PC-9 (cell line): ENCODE measurements around the gene SPATA17. TPM values are rescaled to one million over a fixed set of nuclear protein-coding genes. Genes with fewer than 3 reads are reported as not detected.

Experiments used
- BruUV-seq: library from RNA; stranded (reverse); fragments of 400-500 nt; replicated peaks from 2 replicates; lab custom pipeline; 2021; lab: Mats Ljungman, UMichigan
- CTCF ChIA-PET: fragments of 300-600 bp; sonication (Branson Sonifier 250); formaldehyde crosslinking; loops from one replicate; lab custom pipeline; 2022; ENCODE audit warnings: antibody characterized with exemption; lab: Charles Lee
- POLR2A ChIA-PET: fragments of 300-600 bp; sonication (Branson Sonifier 250); formaldehyde crosslinking; loops from one replicate; lab custom pipeline; 2022; ENCODE audit warnings: antibody characterized with exemption; ENCODE audit not compliant: unreplicated experiment; lab: Charles Lee
- DNase-seq, 2 experiments: peaks; one replicate each; pipeline versions ENCODE4 v3.0.0 to v3.0.0-alpha.2; 2015 to 2022; ENCODE audit warnings: mixed read lengths in 1 of 2
- H2AFZ ChIP-seq: fragments of 200-600 bp; sonication (generic); 2 replicates; pipeline ENCODE4 v1.8.1; 2017; ENCODE audit warnings: antibody characterized with exemption
- H3F3A ChIP-seq: fragments of 200-600 bp; sonication (generic); 2 replicates; pipeline ENCODE4 v1.8.1; 2017; ENCODE audit warnings: antibody characterized with exemption, mild to moderate bottlenecking, low read depth; ENCODE audit not compliant: insufficient read depth
- H3K27ac ChIP-seq: fragments of 200-600 bp; sonication (generic); 2 replicates; pipeline ENCODE4 v1.6.1; 2016; ENCODE audit warnings: mixed run types
- H3K27me3 ChIP-seq: fragments of 200-600 bp; sonication (generic); 2 replicates; pipeline ENCODE4 v1.6.1; 2016; ENCODE audit warnings: low read depth, mixed run types; ENCODE audit not compliant: insufficient read depth
- H3K36me3 ChIP-seq: fragments of 200-600 bp; sonication (generic); 2 replicates; pipeline ENCODE4 v1.6.1; 2016; ENCODE audit warnings: low read depth, mixed run types
- H3K4me1 ChIP-seq: fragments of 200-600 bp; sonication (generic); replicated peaks from 2 replicates; pipeline ENCODE4 v1.6.1; 2016; ENCODE audit warnings: mixed run types; ENCODE audit not compliant: insufficient read depth
- H3K4me2 ChIP-seq: fragments of 200-600 bp; sonication (generic); 2 replicates; pipeline ENCODE4 v1.6.1; 2017; ENCODE audit warnings: mixed run types
- H3K4me3 ChIP-seq: fragments of 200-600 bp; sonication (generic); 2 replicates; pipeline ENCODE4 v1.6.1; 2016; ENCODE audit warnings: mixed run types
- H3K79me2 ChIP-seq: fragments of 200-600 bp; sonication (generic); 2 replicates; pipeline ENCODE4 v1.6.1; 2017; ENCODE audit warnings: low read depth, mixed run types
- H3K9me2 ChIP-seq: fragments of 200-600 bp; sonication (generic); 2 replicates; pipeline ENCODE4 v1.8.1; 2017; ENCODE audit warnings: mild to moderate bottlenecking; ENCODE audit not compliant: insufficient read depth
- H3K9me3 ChIP-seq: fragments of 200-600 bp; sonication (generic); 2 replicates; pipeline ENCODE4 v1.8.1; 2016; ENCODE audit warnings: low read depth; ENCODE audit not compliant: insufficient read depth
- H4K20me1 ChIP-seq: fragments of 200-600 bp; sonication (generic); 2 replicates; pipeline ENCODE4 v1.8.1; 2017; ENCODE audit not compliant: insufficient read depth
- EZH2 ChIP-seq: fragments of 200-600 bp; sonication (generic); IDR thresholded peaks from 2 replicates; pipeline ENCODE4 v1.8.0; 2017; ENCODE audit warnings: antibody characterized with exemption, low read depth
- intact Hi-C: fragments of 100-400 bp; cut with micrococcal nuclease; formaldehyde crosslinking; loops from one replicate; pipeline ENCODE4 v1.10.0; 2022; ENCODE audit not compliant: unreplicated experiment
- total RNA-seq: library from RNA; stranded (reverse); gene quantifications from 2 replicates; pipeline ENCODE4 v1.2.3, GENCODE V29; 2021
- TF ChIP-seq, protein P1 (sequence below): fragments of 200-600 bp; sonication (generic); conservative IDR thresholded peaks from 2 replicates; pipeline ENCODE4 v1.6.1; 2017; ENCODE audit warnings: mixed run types, antibody characterized with exemption, mild to moderate bottlenecking, moderate library complexity

The SPATA17 gene
- total RNA-seq, 1 experiment from 2014 or later, result 8.9 TPM

DNA sequence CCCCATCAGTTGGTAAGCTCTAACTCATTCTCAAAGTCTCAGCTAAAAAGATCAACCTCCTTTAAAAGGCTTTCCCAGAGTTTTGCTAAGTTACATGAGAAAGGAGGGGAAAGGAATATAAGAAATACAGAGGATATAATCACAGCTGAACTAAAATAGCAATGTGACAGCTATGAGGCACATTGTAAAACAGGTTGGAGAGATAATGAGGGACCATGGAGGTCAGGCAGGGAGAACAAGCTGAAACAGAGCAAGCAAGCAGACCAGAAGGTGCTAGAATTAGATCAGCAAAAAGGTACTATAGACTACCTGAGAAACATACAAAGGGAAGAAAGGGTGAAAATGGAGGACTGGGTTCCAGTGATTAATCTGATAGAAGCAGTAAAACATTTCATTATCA, 28.8 kb upstream of the SPATA17 start:
- H3K9me3 ChIP-seq, result no peaks in the 10 kb centered on the region
- H2AFZ ChIP-seq, result no peak overlapping the region
- H3F3A ChIP-seq, result no peaks in the 10 kb centered on the region
- CTCF ChIA-PET, result no interaction called here
- no peaks in the 10 kb centered on the region for H3K27me3 ChIP-seq
- H3K4me1 ChIP-seq, result no peaks in the 10 kb centered on the region
- POLR2A ChIA-PET, result no interaction called here
- no peak overlapping the region for H3K27ac ChIP-seq
- no peaks in the 10 kb centered on the region for H3K79me2 ChIP-seq
- H3K4me2 ChIP-seq, result no peak overlapping the region
- peaks cover 5% of the 10 kb centered on the region; the same call in 1 of the 2 replicates for H3K36me3 ChIP-seq
- H4K20me1 ChIP-seq, result no peaks in the 10 kb centered on the region; the same call in 1 of the 2 replicates
- no peak overlapping the region for H3K4me3 ChIP-seq
- no peaks in the 10 kb centered on the region; the same call in none of the 2 replicates for H3K9me2 ChIP-seq
- TF ChIP-seq, protein P1, sequence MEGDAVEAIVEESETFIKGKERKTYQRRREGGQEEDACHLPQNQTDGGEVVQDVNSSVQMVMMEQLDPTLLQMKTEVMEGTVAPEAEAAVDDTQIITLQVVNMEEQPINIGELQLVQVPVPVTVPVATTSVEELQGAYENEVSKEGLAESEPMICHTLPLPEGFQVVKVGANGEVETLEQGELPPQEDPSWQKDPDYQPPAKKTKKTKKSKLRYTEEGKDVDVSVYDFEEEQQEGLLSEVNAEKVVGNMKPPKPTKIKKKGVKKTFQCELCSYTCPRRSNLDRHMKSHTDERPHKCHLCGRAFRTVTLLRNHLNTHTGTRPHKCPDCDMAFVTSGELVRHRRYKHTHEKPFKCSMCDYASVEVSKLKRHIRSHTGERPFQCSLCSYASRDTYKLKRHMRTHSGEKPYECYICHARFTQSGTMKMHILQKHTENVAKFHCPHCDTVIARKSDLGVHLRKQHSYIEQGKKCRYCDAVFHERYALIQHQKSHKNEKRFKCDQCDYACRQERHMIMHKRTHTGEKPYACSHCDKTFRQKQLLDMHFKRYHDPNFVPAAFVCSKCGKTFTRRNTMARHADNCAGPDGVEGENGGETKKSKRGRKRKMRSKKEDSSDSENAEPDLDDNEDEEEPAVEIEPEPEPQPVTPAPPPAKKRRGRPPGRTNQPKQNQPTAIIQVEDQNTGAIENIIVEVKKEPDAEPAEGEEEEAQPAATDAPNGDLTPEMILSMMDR, result no peak
- TF ChIP-seq EZH2, result no peak
- BruUV-seq, result no TSS peak
- intact Hi-C loops, result no loop called here
- DNase-seq, result no peak

DNA sequence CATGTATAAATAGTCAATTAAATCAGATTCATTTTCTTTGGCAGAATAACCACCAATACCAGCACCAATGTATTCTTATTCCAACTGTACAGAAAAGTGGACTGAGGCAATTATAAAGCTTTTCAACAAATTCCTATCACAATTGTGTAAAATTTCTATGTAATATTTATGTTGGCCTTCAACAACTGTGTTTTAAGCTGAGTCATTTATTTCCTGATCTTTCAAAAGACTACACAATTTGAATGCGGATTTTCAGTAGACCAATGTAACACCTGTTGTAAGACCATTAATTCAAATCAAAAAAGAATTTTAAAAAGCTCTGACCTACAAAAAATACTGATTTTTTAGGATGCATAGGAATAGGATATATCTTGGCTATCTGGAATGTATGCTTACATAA, 25.8 kb upstream of the SPATA17 start:
- POLR2A ChIA-PET, result no interaction called here
- no peaks in the 10 kb centered on the region for H3K27me3 ChIP-seq
- DNase-seq, result no peak

DNA sequence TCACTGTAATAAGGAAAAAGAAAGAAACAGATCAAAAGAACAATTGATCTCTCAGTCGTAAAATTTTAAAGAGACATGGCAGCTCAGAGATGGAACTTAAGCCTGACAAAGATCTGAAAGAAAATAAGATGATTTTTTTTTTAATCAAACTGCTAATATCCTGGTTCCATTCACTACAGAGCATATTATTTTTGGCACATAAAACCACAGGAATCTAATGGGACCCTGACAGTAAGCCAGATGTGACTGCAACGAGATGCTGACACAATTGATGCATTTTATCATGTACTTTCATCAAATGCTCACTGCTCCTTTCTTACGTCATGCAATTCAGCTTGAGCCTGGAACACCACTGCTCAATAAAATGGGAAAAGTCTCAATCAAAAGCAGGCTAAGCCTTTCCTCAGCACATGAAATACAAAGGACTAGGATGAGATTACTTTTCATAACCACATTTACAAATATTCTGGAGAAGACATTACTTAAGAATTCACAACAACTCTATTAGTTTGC, 16.9 kb upstream of the SPATA17 start:
- no peaks in the 10 kb centered on the region for H3K27me3 ChIP-seq
- peaks cover 21% of the 10 kb centered on the region for H3K36me3 ChIP-seq
- no peaks in the 10 kb centered on the region for H3K4me1 ChIP-seq
- intact Hi-C loops, result no loop called here
- no peaks in the 10 kb centered on the region for H3K9me3 ChIP-seq
- ChIA-PET CTCF (no interaction called here), POLR2A (interaction anchor here (0.5 kb wide), 1 partner anchor 17 kb away, joined by 3 read pairs; the partner anchor contains the start of genes GPATCH2 and SPATA17)
- TF ChIP-seq EZH2, result no peak
- TF ChIP-seq, protein P1, result no peak
- H3K79me2 ChIP-seq, result peaks cover 10% of the 10 kb centered on the region; the same call in 1 of the 2 replicates
- DNase-seq, result no peak
- H3K4me2 ChIP-seq, result no peak overlapping the region
- no peak overlapping the region for H2AFZ ChIP-seq
- 0 out of 2 replicates have a peak, but pooled peaks cover 8% of the 10 kb centered on the region for H3F3A ChIP-seq
- no peak overlapping the region for H3K4me3 ChIP-seq
- no peaks in the 10 kb centered on the region for H3K9me2 ChIP-seq
- peaks cover 26% of the 10 kb centered on the region for H4K20me1 ChIP-seq
- no peak overlapping the region for H3K27ac ChIP-seq
- BruUV-seq, result no TSS peak

More for the DNA sequence above, 25.8 kb upstream of the SPATA17 start:
- H3K36me3 ChIP-seq, result peaks cover 22% of the 10 kb centered on the region
- no peaks in the 10 kb centered on the region for H3K4me1 ChIP-seq
- no peaks in the 10 kb centered on the region for H3F3A ChIP-seq
- H3K4me3 ChIP-seq, result no peak overlapping the region
- no peaks in the 10 kb centered on the region for H3K9me3 ChIP-seq
- no TSS peak for BruUV-seq
- no peak overlapping the region for H2AFZ ChIP-seq
- H3K9me2 ChIP-seq, result no peaks in the 10 kb centered on the region; the same call in none of the 2 replicates
- H3K27ac ChIP-seq, result 0 out of 2 replicates have a peak overlapping the region, but pooled peaks have one; percentile 8
- TF ChIP-seq, protein P1, result no peak
- 0 out of 2 replicates have a peak, but pooled peaks cover 2% of the 10 kb centered on the region for H4K20me1 ChIP-seq
- no peak overlapping the region for H3K4me2 ChIP-seq
- intact Hi-C loops, result no loop called here
- CTCF ChIA-PET, result no interaction called here
- H3K79me2 ChIP-seq, result no peaks in the 10 kb centered on the region
